ENCODE data around the gene BAIAP3. TPM values are rescaled to one million over a fixed set of nuclear protein-coding genes. Genes with fewer than 3 reads are reported as not detected.
A peak's percentile ranks its signal among the peaks of the same experiment; 100 is the strongest.

BAIAP3 gene
- total and polyA plus RNA-seq, 2 donors (not counting 3 experiments of a cell fraction or from before 2014, with no cell fraction given), result 0.36 to 0.66 TPM

DNA sequence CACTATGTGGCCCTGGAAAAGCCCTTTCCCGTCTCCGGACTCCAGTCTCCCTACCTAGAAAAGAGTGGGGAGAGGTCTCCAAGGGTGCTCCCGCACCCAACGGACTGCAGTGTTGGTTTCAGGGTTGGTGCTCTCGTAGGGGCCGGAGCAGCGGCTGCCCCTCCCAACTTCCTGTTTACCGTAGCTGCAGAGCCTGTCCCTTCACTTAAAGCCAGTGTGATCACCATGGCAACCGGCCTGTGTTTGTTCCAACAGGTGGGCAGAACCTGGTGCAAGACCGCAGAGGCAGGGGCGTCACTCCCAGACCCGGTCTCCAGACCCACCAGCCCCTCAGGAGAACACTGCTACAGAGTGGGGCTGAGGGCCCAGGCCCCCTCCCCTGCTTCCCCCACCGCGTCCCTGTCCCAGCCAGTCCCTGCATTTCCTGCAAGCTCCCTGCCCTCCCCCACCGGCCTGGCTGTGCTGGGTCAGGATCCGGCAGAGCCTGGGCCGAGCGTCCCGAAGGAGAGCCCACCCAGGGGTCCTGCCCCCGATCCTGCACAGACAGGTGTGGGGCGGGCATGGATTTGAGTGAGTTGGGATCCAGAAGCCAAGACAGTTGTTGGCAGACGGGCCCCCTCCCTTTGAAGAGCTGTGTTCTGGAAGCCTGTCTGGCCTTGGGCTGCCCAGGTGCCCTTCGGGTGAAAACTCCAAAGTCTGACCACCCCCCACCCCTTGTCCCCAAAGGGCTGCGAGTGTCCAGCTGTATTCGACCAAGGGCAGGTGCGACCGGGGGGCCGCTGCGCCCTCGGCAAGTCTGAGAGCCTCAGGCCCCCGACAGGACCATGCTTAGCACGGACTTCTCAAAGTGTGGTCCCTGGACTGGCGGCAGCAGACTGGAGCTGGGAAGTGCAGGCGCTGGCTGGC, 1.5 kb upstream of the BAIAP3 start:
- DNase-seq (ENCODE audit: low read depth, low spot score), result peak; percentile 30
- TF ChIP-seq GATA2 (IDR thresholded peaks at IDR 0.05; ENCODE audit: insufficient read depth, insufficient read length, low read depth, low read length) (no peak), FOS (IDR thresholded peaks at IDR 0.05; ENCODE audit: borderline replicate concordance, insufficient read depth, low read length) (no peak), POLR2A (IDR thresholded peaks at IDR 0.05; ENCODE audit: low read depth, low read length) (no peak), MYC (IDR thresholded peaks at IDR 0.05; ENCODE audit: low read depth, low read length) (no peak), POLR2AphosphoS5 (IDR thresholded peaks at IDR 0.05; ENCODE audit: insufficient read depth, low read depth, low read length) (no peak), JUN (IDR thresholded peaks at IDR 0.05; ENCODE audit: borderline replicate concordance, insufficient read depth, insufficient read length, low read depth) (no peak), EZH2 (IDR thresholded peaks at IDR 0.05; ENCODE audit: borderline replicate concordance, low read depth, low read length, severe bottlenecking) (no peak)
- TF ChIP-seq, protein P1, sequence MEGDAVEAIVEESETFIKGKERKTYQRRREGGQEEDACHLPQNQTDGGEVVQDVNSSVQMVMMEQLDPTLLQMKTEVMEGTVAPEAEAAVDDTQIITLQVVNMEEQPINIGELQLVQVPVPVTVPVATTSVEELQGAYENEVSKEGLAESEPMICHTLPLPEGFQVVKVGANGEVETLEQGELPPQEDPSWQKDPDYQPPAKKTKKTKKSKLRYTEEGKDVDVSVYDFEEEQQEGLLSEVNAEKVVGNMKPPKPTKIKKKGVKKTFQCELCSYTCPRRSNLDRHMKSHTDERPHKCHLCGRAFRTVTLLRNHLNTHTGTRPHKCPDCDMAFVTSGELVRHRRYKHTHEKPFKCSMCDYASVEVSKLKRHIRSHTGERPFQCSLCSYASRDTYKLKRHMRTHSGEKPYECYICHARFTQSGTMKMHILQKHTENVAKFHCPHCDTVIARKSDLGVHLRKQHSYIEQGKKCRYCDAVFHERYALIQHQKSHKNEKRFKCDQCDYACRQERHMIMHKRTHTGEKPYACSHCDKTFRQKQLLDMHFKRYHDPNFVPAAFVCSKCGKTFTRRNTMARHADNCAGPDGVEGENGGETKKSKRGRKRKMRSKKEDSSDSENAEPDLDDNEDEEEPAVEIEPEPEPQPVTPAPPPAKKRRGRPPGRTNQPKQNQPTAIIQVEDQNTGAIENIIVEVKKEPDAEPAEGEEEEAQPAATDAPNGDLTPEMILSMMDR (IDR thresholded peaks at IDR 0.05; ENCODE audit: extremely low read depth in 1 of 2, insufficient read depth in 1 of 2, low read depth in 1 of 2, low read length in 2 of 2), result no peak
- TF ChIP-seq, protein P2, sequence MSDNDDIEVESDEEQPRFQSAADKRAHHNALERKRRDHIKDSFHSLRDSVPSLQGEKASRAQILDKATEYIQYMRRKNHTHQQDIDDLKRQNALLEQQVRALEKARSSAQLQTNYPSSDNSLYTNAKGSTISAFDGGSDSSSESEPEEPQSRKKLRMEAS (IDR thresholded peaks at IDR 0.05; ENCODE audit: insufficient read depth, insufficient read length), result no peak
- H3K27me3 ChIP-seq (ENCODE audit: control insufficient read depth in 2 of 2, insufficient read depth in 2 of 2, low read length in 2 of 2), result peaks cover 35 to 48% of the 10 kb centered on the region in 2 experiments

More for the DNA sequence above, 1.5 kb upstream of the BAIAP3 start:
- no peak for FAIRE-seq
- Histone ChIP-seq H3K27ac (ENCODE audit: insufficient read depth, low read depth, low read length) (no peak overlapping the region), H2AFZ (ENCODE audit: low read depth, low read length) (no peak overlapping the region), H3K36me3 (ENCODE audit: control insufficient read depth in 2 of 2, extremely low read depth in 1 of 2, insufficient read depth in 2 of 2, low read length in 2 of 2) (no peaks in the 10 kb centered on the region), H3K4me3 (replicated peaks in 1 of 3; ENCODE audit: insufficient read depth in 1 of 3, low read depth in 1 of 3, low read length in 3 of 3) (no peak overlapping the region), H3K79me2 (ENCODE audit: control insufficient read depth, insufficient read depth, low read length) (no peaks in the 10 kb centered on the region), H4K20me1 (replicated peaks; ENCODE audit: control insufficient read depth, extremely low read depth, insufficient read depth, low read length) (no peaks in the 10 kb centered on the region), H3K4me1 (ENCODE audit: control insufficient read depth, extremely low read depth, insufficient read depth, low read length) (peaks cover 12% of the 10 kb centered on the region), H3K9me1 (replicated peaks; ENCODE audit: control insufficient read depth, extremely low read depth, insufficient read depth, low read length) (no peaks in the 10 kb centered on the region), H3K9ac (replicated peaks; ENCODE audit: extremely low read depth, insufficient read depth, low read length) (no peak overlapping the region), H3K4me2 (ENCODE audit: insufficient read depth, low read length) (peak overlapping the region; percentile 12), H3K9me3 (replicated peaks; ENCODE audit: control insufficient read depth, insufficient read depth, low read length) (no peaks in the 10 kb centered on the region)
- dilution Hi-C loops (cut with MboI; ENCODE audit: extremely low pct_ligation_motif_present, low sequenced_read_pairs), result no loop called here
- intact Hi-C loops (cut with micrococcal nuclease), result no loop called here
- BruUV-seq (replicated peaks), result no TSS peak
- POLR2A ChIA-PET, result no interaction called here
- CTCF ChIA-PET, result interaction anchor here (0.8 to 1.4 kb wide), 3 partner anchors 21 to 32 kb away, joined by 4 to 5 read pairs (median 4); no protein-coding TSS in a partner anchor
